ENCODE results near the gene TIMP1. TPM values are rescaled to one million over a fixed set of nuclear protein-coding genes. Genes with fewer than 3 reads are reported as not detected.
A peak's percentile ranks its signal among the peaks of the same experiment; 100 is the strongest.

TIMP1 gene
- total and polyA plus RNA-seq, 2 of the 13 experiments (the other 11 are each of a cell fraction or from before 2014, with no cell fraction given), result 12.3 to 45.8 TPM

- 0 out of 2 replicates have a peak, but pooled peaks have one; percentile 20 for TF ChIP-seq ZNF574 (CRISPR knock-in tag; IDR thresholded peaks at IDR 0.05)
- no peak for TF ChIP-seq ZNF766 (CRISPR knock-in tag; IDR thresholded peaks at IDR 0.05; ENCODE audit: borderline replicate concordance)
- TF ChIP-seq IRX3 (CRISPR knock-in tag; IDR thresholded peaks at IDR 0.05; ENCODE audit: borderline replicate concordance, low read depth), result no peak
- no peak for TF ChIP-seq CCDC6 (CRISPR knock-in tag; IDR thresholded peaks at IDR 0.05)
- peak; percentile 35; the same call in 1 of the 2 replicates for TF ChIP-seq NFYC (CRISPR knock-in tag; IDR thresholded peaks at IDR 0.05)
- no peak for TF ChIP-seq HOXA7 (CRISPR knock-in tag; IDR thresholded peaks at IDR 0.05)
- TF ChIP-seq ZNF674 (CRISPR knock-in tag; IDR thresholded peaks at IDR 0.05; ENCODE audit: low read depth), result no peak
- TF ChIP-seq, protein P1, sequence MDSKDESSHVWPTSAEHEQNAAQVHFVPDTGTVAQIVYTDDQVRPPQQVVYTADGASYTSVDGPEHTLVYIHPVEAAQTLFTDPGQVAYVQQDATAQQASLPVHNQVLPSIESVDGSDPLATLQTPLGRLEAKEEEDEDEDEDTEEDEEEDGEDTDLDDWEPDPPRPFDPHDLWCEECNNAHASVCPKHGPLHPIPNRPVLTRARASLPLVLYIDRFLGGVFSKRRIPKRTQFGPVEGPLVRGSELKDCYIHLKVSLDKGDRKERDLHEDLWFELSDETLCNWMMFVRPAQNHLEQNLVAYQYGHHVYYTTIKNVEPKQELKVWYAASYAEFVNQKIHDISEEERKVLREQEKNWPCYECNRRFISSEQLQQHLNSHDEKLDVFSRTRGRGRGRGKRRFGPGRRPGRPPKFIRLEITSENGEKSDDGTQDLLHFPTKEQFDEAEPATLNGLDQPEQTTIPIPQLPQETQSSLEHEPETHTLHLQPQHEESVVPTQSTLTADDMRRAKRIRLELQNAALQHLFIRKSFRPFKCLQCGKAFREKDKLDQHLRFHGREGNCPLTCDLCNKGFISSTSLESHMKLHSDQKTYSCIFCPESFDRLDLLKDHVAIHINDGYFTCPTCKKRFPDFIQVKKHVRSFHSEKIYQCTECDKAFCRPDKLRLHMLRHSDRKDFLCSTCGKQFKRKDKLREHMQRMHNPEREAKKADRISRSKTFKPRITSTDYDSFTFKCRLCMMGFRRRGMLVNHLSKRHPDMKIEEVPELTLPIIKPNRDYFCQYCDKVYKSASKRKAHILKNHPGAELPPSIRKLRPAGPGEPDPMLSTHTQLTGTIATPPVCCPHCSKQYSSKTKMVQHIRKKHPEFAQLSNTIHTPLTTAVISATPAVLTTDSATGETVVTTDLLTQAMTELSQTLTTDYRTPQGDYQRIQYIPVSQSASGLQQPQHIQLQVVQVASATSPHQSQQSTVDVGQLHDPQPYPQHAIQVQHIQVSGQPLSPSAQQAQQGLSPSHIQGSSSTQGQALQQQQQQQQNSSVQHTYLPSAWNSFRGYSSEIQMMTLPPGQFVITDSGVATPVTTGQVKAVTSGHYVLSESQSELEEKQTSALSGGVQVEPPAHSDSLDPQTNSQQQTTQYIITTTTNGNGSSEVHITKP (CRISPR knock-in tag; IDR thresholded peaks at IDR 0.05; ENCODE audit: low read depth), result peak; percentile 21; the same call in 1 of the 2 replicates
- TF ChIP-seq HOXA3 (CRISPR knock-in tag; IDR thresholded peaks at IDR 0.05), result no peak
- no peak for TF ChIP-seq ZSCAN31 (CRISPR knock-in tag; IDR thresholded peaks at IDR 0.05; ENCODE audit: low read depth)
- no peak for TF ChIP-seq FOXJ3 (CRISPR knock-in tag; IDR thresholded peaks at IDR 0.05; ENCODE audit: borderline replicate concordance)
- TF ChIP-seq ETV6 (CRISPR knock-in tag; conservative IDR thresholded peaks at IDR 0.05), result no peak
- no peak for TF ChIP-seq KMT2B (CRISPR knock-in tag; IDR thresholded peaks at IDR 0.05)
Observed at GRCh38 chrX:47540754-47541538, 41.3 kb upstream of the TIMP1 start (continued).

Measured in HepG2 (cell line).